ENCODE data around the gene PHF21B. TPM values are rescaled to one million over a fixed set of nuclear protein-coding genes. Genes with fewer than 3 reads are reported as not detected.
"Not testable (repeated sequence)": the region's sequence is repeated elsewhere in the genome, so short reads cannot be mapped to it uniquely, and the experiment has no call there.

PHF21B gene
- total RNA-seq, 1 donor from 2014 or later, result 0.69 TPM

- H3K9me3 ChIP-seq (replicated peaks), result peaks cover 26% of the 10 kb centered on the region
- TF ChIP-seq, protein P1, sequence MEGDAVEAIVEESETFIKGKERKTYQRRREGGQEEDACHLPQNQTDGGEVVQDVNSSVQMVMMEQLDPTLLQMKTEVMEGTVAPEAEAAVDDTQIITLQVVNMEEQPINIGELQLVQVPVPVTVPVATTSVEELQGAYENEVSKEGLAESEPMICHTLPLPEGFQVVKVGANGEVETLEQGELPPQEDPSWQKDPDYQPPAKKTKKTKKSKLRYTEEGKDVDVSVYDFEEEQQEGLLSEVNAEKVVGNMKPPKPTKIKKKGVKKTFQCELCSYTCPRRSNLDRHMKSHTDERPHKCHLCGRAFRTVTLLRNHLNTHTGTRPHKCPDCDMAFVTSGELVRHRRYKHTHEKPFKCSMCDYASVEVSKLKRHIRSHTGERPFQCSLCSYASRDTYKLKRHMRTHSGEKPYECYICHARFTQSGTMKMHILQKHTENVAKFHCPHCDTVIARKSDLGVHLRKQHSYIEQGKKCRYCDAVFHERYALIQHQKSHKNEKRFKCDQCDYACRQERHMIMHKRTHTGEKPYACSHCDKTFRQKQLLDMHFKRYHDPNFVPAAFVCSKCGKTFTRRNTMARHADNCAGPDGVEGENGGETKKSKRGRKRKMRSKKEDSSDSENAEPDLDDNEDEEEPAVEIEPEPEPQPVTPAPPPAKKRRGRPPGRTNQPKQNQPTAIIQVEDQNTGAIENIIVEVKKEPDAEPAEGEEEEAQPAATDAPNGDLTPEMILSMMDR (IDR thresholded peaks at IDR 0.05; ENCODE audit: borderline replicate concordance), result no peak
- no peak overlapping the region for H3K27ac ChIP-seq (replicated peaks)
- no peaks in the 10 kb centered on the region for H3K36me3 ChIP-seq
- no peaks in the 10 kb centered on the region for H3K4me1 ChIP-seq
- H3K27me3 ChIP-seq (ENCODE audit: low read depth), result peaks cover 30% of the 10 kb centered on the region
- H3K4me3 ChIP-seq, result no peak overlapping the region
- DNase-seq, result no peak
- intact Hi-C loops (cut with micrococcal nuclease), result no loop called here
These were observed 103.4 kb downstream of the PHF21B start for GRCh38 chr22:44906248-44906936.

GRCh38 chr22:44904492-44905152 lies 105.2 kb downstream of the PHF21B start:
- intact Hi-C loops (cut with micrococcal nuclease); H3K36me3 ChIP-seq; H3K4me3 ChIP-seq; H3K4me1 ChIP-seq; H3K27ac ChIP-seq (replicated peaks); DNase-seq: not testable (repeated sequence)
- Histone ChIP-seq H3K27me3 (ENCODE audit: low read depth) (peaks cover 28% of the 10 kb centered on the region), H3K9me3 (replicated peaks) (peaks cover 32% of the 10 kb centered on the region)

GRCh38 chr22:44903164-44903563 lies 106.6 kb downstream of the PHF21B start:
- not testable (repeated sequence) for H3K36me3 ChIP-seq

GRCh38 chr22:44901301-44901700 lies 108.5 kb downstream of the PHF21B start:
- peaks cover 7% of the 10 kb centered on the region for H3K36me3 ChIP-seq
- peaks cover 9% of the 10 kb centered on the region for H3K27me3 ChIP-seq (ENCODE audit: low read depth)
- DNase-seq, result no peak
- TF ChIP-seq, protein P1 (IDR thresholded peaks at IDR 0.05; ENCODE audit: borderline replicate concordance), result no peak
- intact Hi-C loops (cut with micrococcal nuclease), result no loop called here
- H3K4me1 ChIP-seq, result no peaks in the 10 kb centered on the region
- no peak overlapping the region for H3K4me3 ChIP-seq
- peaks cover 32% of the 10 kb centered on the region for H3K9me3 ChIP-seq (replicated peaks)
- no peak overlapping the region for H3K27ac ChIP-seq (replicated peaks)

More at GRCh38 chr22:44903164-44903563, 106.6 kb downstream of the PHF21B start:
- H3K4me1 ChIP-seq; H3K4me3 ChIP-seq; intact Hi-C loops (cut with micrococcal nuclease); DNase-seq; H3K27ac ChIP-seq (replicated peaks): not testable (repeated sequence)
- peaks cover 23% of the 10 kb centered on the region for H3K27me3 ChIP-seq (ENCODE audit: low read depth)
- H3K9me3 ChIP-seq (replicated peaks), result peaks cover 32% of the 10 kb centered on the region

DNA sequence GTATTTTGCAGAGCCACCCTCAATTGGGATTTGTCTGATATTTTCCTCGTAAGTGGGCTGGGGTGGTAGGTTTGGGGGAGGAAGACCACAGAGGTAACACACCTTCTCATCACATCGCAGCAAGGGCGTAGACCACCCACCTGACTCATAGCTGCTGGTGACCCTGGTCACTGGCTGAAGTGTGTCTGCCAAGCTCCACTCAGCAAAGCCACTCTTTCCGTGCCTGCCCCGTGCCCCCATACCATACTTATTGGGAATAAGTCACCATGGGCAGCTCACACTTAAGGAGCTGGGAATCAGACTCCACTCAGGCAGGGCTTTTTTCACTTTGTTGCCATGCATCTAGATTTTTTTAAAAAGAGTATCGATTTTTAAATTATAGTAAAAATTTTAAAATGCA lies 111.6 kb downstream of the PHF21B start:
- peaks cover 32% of the 10 kb centered on the region for H3K9me3 ChIP-seq (replicated peaks)
- H3K4me3 ChIP-seq, result no peak overlapping the region
- DNase-seq, result no peak
- peaks cover 14% of the 10 kb centered on the region for H3K27me3 ChIP-seq (ENCODE audit: low read depth)
- TF ChIP-seq, protein P1 (IDR thresholded peaks at IDR 0.05; ENCODE audit: borderline replicate concordance), result no peak
- no peak overlapping the region for H3K27ac ChIP-seq (replicated peaks)
- peaks cover 7% of the 10 kb centered on the region for H3K36me3 ChIP-seq
- intact Hi-C loops (cut with micrococcal nuclease), result no loop called here
- no peaks in the 10 kb centered on the region for H3K4me1 ChIP-seq

GRCh38 chr22:44895296-44896055 lies 114.3 kb downstream of the PHF21B start:
- Histone ChIP-seq H3K36me3 (no peaks in the 10 kb centered on the region), H3K4me3 (no peak overlapping the region), H3K27ac (replicated peaks) (no peak overlapping the region), H3K4me1 (no peaks in the 10 kb centered on the region), H3K27me3 (ENCODE audit: low read depth) (peaks cover 19% of the 10 kb centered on the region), H3K9me3 (replicated peaks) (peaks cover 8% of the 10 kb centered on the region)
- no peak for DNase-seq
- intact Hi-C loops (cut with micrococcal nuclease), result no loop called here
- TF ChIP-seq, protein P1 (IDR thresholded peaks at IDR 0.05; ENCODE audit: borderline replicate concordance), result no peak
